GM12878 (cell line): ENCODE measurements around the gene SLC1A2.

Source experiments
- BRCA1 ChIP-seq: IDR thresholded peaks from 2 replicates; pipeline ENCODE4 v1.6.1; 2011; ENCODE audit warnings: low read depth, low read length, improper control_type of control experiment
- CTCF ChIP-seq, 3 experiments: IDR thresholded peaks in 2 of 3; conservative IDR thresholded peaks in 1 of 3; 2 replicates each; pipeline ENCODE4 v1.5.1; 2011; ENCODE audit warnings: low read depth in 3 of 3, low read length in 3 of 3, mild to moderate bottlenecking in 3 of 3, control low read depth in 2 of 3, moderate library complexity in 2 of 3, inconsistent platforms in 1 of 3, mixed read lengths in 1 of 3; ENCODE audit not compliant: control insufficient read depth in 2 of 3, insufficient read depth in 1 of 3; ENCODE audit errors: extremely low read depth in 1 of 3
- ESRRA ChIP-seq: IDR thresholded peaks from 2 replicates; pipeline ENCODE4 v1.6.1; 2012; ENCODE audit warnings: mild to moderate bottlenecking, low read length, improper control_type of control experiment
- EZH2 ChIP-seq: IDR thresholded peaks from 2 replicates; pipeline ENCODE4 v1.6.1; 2012; ENCODE audit warnings: low read depth, mild to moderate bottlenecking, control low read depth, inconsistent platforms, low read length, borderline replicate concordance; ENCODE audit not compliant: control insufficient read depth
- HDGF ChIP-seq: fragments of 450-650 bp; IDR thresholded peaks from 2 replicates; pipeline ENCODE4 v1.6.1; 2016; ENCODE audit warnings: antibody characterized with exemption
- MXI1 ChIP-seq: fragments of 150-350 bp; IDR thresholded peaks from 2 replicates; pipeline ENCODE4 v1.6.1; 2011; ENCODE audit warnings: low read depth, mild to moderate bottlenecking, inconsistent platforms, low read length, improper control_type of control experiment
- TAF1 ChIP-seq: IDR thresholded peaks from 2 replicates; pipeline ENCODE4 v1.6.1; 2011; ENCODE audit warnings: mild to moderate bottlenecking, low read depth, low read length, borderline replicate concordance
- TBL1XR1 ChIP-seq: IDR thresholded peaks from 2 replicates; pipeline ENCODE4 v1.6.1; 2012; ENCODE audit warnings: low read depth, low read length, improper control_type of control experiment
- TCF3 ChIP-seq: IDR thresholded peaks from 2 replicates; pipeline ENCODE4 v1.6.1; 2012; ENCODE audit warnings: low read depth, mild to moderate bottlenecking, low read length, borderline replicate concordance; ENCODE audit not compliant: insufficient read depth
- TF ChIP-seq, protein P1 (sequence below): IDR thresholded peaks from 2 replicates; pipeline ENCODE4 v1.6.1; 2011; ENCODE audit warnings: low read depth, mild to moderate bottlenecking, low read length, moderate library complexity, borderline replicate concordance; ENCODE audit errors: extremely low read depth

- TF ChIP-seq CTCF (IDR thresholded peaks at IDR 0.05 in 2 of 3, conservative IDR thresholded peaks at IDR 0.05 in 1 of 3; ENCODE audit: control insufficient read depth in 2 of 3, extremely low read depth in 1 of 3, insufficient read depth in 1 of 3, low read depth in 3 of 3, low read length in 3 of 3) (no peak), EZH2 (no peak), TAF1 (no peak), HDGF (no peak), TBL1XR1 (no peak), MXI1 (no peak), ESRRA (no peak), TCF3 (no peak), BRCA1 (no peak)
- TF ChIP-seq, protein P1, sequence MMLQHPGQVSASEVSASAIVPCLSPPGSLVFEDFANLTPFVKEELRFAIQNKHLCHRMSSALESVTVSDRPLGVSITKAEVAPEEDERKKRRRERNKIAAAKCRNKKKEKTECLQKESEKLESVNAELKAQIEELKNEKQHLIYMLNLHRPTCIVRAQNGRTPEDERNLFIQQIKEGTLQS, result no peak
These were observed 184.2 kb downstream of the SLC1A2 start for GRCh38 chr11:35235157-35235468.
